Erythroblast (primary cell): ENCODE results near the gene CMTM5.

Source experiments
- GATA1 ChIP-seq: IDR thresholded peaks from 2 replicates; pipeline ENCODE4 v1.6.1; 2011; ENCODE audit warnings: low read depth, mild to moderate bottlenecking, control low read depth, low read length, moderate library complexity
- POLR2A ChIP-seq: IDR thresholded peaks from 2 replicates; pipeline ENCODE4 v1.6.1; 2011; ENCODE audit warnings: mild to moderate bottlenecking, low read length

- TF ChIP-seq POLR2A (no peak), GATA1 (no peak)
These were observed 15.8 kb downstream of the CMTM5 start for GRCh38 chr14:23392613-23393012.
